AG09309 (cell line): Measurements from ENCODE around the gene SBNO2.

Source experiments
- DNase-seq: peaks from one replicate; pipeline ENCODE4 v3.0.0-alpha.2; 2010; ENCODE audit warnings: low read depth
- H3K4me3 ChIP-seq: 2 replicates; pipeline ENCODE4 v1.5.1; 2011; ENCODE audit warnings: mild to moderate bottlenecking, low read depth, low read length, moderate library complexity; ENCODE audit not compliant: control insufficient read depth
- CTCF ChIP-seq: IDR thresholded peaks from 2 replicates; pipeline ENCODE4 v1.5.1; 2011; ENCODE audit warnings: mild to moderate bottlenecking, low read depth, low read length, inconsistent platforms; ENCODE audit not compliant: insufficient read depth, control insufficient read depth; ENCODE audit errors: missing control alignments

The SBNO2 gene

GRCh38 chr19:1138121-1138520, 35.9 kb downstream of the SBNO2 start:
- no peak for DNase-seq
- no peak for TF ChIP-seq CTCF

DNA sequence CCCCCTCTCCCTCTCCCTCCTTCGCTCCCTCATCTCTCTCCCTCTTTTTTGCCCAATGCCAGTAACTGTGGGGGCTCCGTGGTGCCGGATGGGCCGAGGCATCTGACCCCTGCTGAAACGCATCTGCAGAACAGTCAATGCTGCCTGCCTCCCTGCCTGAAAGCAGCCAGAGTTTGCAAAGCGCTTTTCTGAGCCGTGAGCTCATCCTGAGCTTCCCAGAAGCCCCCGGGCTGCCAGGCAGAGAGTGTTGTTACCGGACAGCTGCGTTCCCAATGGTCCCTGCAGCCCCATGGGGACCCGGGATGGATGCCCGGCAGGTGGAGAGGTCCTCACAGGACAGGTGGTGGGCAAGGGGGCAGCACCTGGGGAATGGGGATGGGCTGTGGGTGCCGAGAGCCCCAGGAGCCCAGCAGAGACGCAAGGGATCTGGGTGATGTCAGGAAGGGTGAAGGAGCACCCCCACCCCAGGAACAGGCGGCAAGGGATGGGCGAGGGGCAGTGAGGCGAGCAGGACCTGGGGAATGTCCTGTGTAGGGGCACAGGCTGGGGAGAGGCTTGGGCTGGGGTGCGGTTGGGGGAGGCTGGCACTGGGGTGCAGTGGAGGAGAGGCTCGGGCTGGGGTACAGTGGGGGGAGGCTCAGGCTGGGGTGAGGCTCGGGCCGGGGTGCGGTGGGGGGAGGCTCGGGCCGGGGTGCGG, 37.3 kb downstream of the SBNO2 start:
- no peak overlapping the region for H3K4me3 ChIP-seq
- no peak for TF ChIP-seq CTCF
- DNase-seq: no peak

More at GRCh38 chr19:1138121-1138520, 35.9 kb downstream of the SBNO2 start:
- no peak overlapping the region for H3K4me3 ChIP-seq

GRCh38 chr19:1136201-1136600, 37.9 kb downstream of the SBNO2 start:
- TF ChIP-seq CTCF: no peak
- DNase-seq: no peak
- H3K4me3 ChIP-seq: no peak overlapping the region

- no peak for TF ChIP-seq CTCF
- DNase-seq: no peak
- H3K4me3 ChIP-seq: no peak overlapping the region
These were observed 38.6 kb downstream of the SBNO2 start for GRCh38 chr19:1135454-1135853.

- no peak overlapping the region for H3K4me3 ChIP-seq
- TF ChIP-seq CTCF: no peak
- no peak for DNase-seq
These were observed 39.6 kb downstream of the SBNO2 start for GRCh38 chr19:1134431-1134830.

DNA sequence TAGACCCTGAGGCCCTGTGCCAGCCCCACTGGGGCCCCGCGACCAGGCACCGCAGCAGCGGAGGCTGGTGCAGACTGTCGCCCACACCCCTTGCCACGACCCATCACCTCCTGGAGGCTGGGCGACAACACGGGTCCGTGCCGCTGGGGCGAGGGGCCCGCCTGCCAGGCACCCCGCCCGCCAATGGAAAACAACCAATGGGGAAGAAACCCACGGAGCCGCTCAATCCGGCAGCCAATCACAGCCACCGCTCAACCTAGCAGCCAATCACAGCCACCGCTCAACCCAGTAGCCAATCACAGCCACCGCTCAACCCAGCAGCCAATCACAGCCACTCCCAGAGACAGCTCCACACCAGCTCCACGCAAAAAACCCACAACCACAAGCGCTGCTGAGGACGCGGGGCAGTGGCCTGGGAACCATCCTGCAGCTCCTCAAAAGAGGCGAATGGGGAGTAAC, 40.6 kb downstream of the SBNO2 start:
- H3K4me3 ChIP-seq: no peak overlapping the region
- no peak for TF ChIP-seq CTCF
- DNase-seq: no peak
